Osteoblast (primary cell): Measurements from ENCODE around the gene LGALS1. TPM values are rescaled to one million over a fixed set of nuclear protein-coding genes. Genes with fewer than 3 reads are reported as not detected.
A peak's percentile ranks its signal among the peaks of the same experiment; 100 is the strongest.

Experiments used
- DNase-seq: peaks from one replicate; pipeline ENCODE4 v3.0.0; 2011; ENCODE audit warnings: low spot score, mixed read lengths; ENCODE audit not compliant: insufficient read length; ENCODE audit errors: missing footprints
- H2AFZ ChIP-seq: 2 replicates; pipeline ENCODE4 v1.6.0; 2011; ENCODE audit warnings: mild to moderate bottlenecking, low read length
- H3K27ac ChIP-seq: 2 replicates; pipeline ENCODE4 v1.5.1; 2011; ENCODE audit warnings: mild to moderate bottlenecking, low read depth, low read length, moderate library complexity
- H3K27me3 ChIP-seq: 2 replicates; pipeline ENCODE4 v1.6.0; 2012; ENCODE audit warnings: mild to moderate bottlenecking, control low read depth, inconsistent platforms, low read length, moderate library complexity; ENCODE audit not compliant: insufficient read depth
- H3K36me3 ChIP-seq: 2 replicates; pipeline ENCODE4 v1.5.1; 2011; ENCODE audit warnings: mild to moderate bottlenecking, low read length, control low read depth, moderate library complexity; ENCODE audit not compliant: insufficient read depth
- H3K4me1 ChIP-seq: 2 replicates; pipeline ENCODE4 v1.5.1; 2011; ENCODE audit warnings: mild to moderate bottlenecking, low read length, control low read depth, moderate library complexity; ENCODE audit not compliant: insufficient read depth
- H3K4me2 ChIP-seq: 2 replicates; pipeline ENCODE4 v1.6.0; 2011; ENCODE audit warnings: mild to moderate bottlenecking, low read length; ENCODE audit not compliant: insufficient read depth
- H3K4me3 ChIP-seq: fragments of 200-600 bp; sonication (generic); 3 replicates; pipeline ENCODE4 v1.5.1; 2012; ENCODE audit warnings: mild to moderate bottlenecking, low read length, inconsistent platforms; ENCODE audit not compliant: insufficient read depth
- H3K79me2 ChIP-seq: 2 replicates; pipeline ENCODE4 v1.6.0; 2012; ENCODE audit warnings: mild to moderate bottlenecking, low read length, control low read depth, inconsistent platforms; ENCODE audit not compliant: insufficient read depth
- H3K9me3 ChIP-seq: 2 replicates; pipeline ENCODE4 v1.5.1; 2011; ENCODE audit warnings: low read depth, low read length, control low read depth
- H4K20me1 ChIP-seq: 2 replicates; pipeline ENCODE4 v1.6.0; 2012; ENCODE audit warnings: mild to moderate bottlenecking, low read length, control low read depth; ENCODE audit not compliant: insufficient read depth
- CTCF ChIP-seq: IDR thresholded peaks from 2 replicates; pipeline ENCODE4 v1.5.1; 2011; ENCODE audit warnings: mild to moderate bottlenecking, low read depth, low read length, moderate library complexity; ENCODE audit errors: extremely low read depth
- total RNA-seq: library from RNA; depleted of rRNA; stranded (reverse); fragments of >200 nt; gene quantifications from 2 replicates; pipeline ENCODE4 v1.2.3, GENCODE V29; 2012

The LGALS1 gene
- total RNA-seq, 1 donor = 3,004 TPM

GRCh38 chr22:37633089-37633624 lies 42.3 kb upstream of the LGALS1 start:
- H3K4me1 ChIP-seq = peaks cover 24% of the 10 kb centered on the region
- peak overlapping the region; percentile 61 for H3K4me2 ChIP-seq
- H3K4me3 ChIP-seq = no peak overlapping the region
- peaks cover 15% of the 10 kb centered on the region for H3K36me3 ChIP-seq
- H2AFZ ChIP-seq = no peak overlapping the region
- no peaks in the 10 kb centered on the region for H3K9me3 ChIP-seq
- no peaks in the 10 kb centered on the region for H3K27me3 ChIP-seq
- no peaks in the 10 kb centered on the region for H4K20me1 ChIP-seq
- peak overlapping the region; percentile 74 for H3K27ac ChIP-seq
- H3K79me2 ChIP-seq = no peaks in the 10 kb centered on the region
- TF ChIP-seq CTCF = no peak
- no peak for DNase-seq

DNA sequence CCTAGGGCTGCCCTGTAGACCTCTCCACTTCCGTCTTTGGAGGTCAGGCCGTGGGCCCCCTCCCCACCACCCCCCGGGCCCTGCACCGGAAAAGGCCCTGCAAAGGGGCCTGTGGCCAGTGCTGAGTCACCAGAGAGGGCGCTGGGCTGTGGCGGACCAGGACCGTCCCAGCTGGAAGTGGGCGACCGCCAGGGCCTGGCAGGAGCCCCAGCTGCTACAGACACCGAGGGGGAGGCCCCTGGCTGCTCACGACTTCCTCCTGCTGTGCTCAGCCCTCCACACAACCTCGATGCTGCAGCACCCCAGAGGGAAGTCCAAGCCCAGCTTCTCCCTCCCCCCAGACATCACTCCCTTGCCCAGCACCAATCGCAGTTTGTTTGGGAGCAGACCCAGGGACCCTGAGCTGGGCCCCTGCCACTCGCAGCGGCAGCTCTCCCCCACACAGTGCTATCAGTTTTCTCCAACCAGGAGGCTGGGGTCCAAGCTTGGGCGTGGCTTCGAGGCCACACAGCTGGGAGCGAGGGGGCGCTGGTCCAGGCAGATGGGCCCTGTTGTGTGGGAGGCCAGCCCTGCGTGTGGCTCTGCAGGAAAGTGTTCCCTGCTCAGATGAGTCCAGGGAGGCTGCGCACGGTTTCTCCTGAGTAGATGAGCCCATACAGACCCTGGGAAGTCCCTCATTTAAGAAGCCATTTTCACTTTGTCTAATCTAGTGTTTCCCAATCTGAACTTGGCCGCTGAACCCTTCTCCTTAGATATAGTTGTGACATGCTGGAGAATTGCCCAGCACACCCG lies 41.6 kb upstream of the LGALS1 start:
- Histone ChIP-seq H4K20me1 (no peaks in the 10 kb centered on the region), H2AFZ (peak overlapping the region; percentile 72), H3K27ac (peak overlapping the region; percentile 74), H3K36me3 (peaks cover 10% of the 10 kb centered on the region), H3K79me2 (no peaks in the 10 kb centered on the region), H3K27me3 (no peaks in the 10 kb centered on the region), H3K9me3 (no peaks in the 10 kb centered on the region), H3K4me2 (peak overlapping the region; percentile 61), H3K4me3 (peak overlapping the region; percentile 54), H3K4me1 (peaks cover 24% of the 10 kb centered on the region)
- peak; percentile 15 for TF ChIP-seq CTCF
- peak; percentile 99 for DNase-seq

DNA sequence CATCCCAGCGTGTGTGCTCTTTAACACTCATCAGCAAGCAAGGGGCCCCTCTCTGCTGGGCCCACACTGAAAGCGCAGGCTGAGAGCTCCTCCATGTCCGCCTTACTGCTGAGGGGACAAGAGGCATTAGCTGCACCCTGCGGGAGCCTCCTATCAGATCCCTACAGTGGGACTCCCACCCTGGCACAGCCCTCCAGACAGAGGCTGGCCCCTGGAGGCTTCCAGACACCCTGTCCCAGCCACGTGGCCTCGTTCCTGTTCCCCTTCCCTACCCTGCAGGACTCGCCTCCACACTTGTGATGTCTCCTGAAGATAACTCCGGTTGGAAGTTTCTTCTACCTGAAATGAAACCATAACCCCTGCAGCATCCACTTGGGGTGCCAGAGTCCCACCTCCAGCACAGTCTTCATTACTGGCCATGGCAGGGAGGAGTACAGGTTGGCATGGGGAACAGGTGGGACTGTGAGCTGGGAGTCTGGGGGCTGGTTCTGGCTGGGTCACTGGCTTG lies 41.0 kb upstream of the LGALS1 start:
- Histone ChIP-seq H3K9me3 (no peaks in the 10 kb centered on the region), H3K4me3 (peak overlapping the region; percentile 54), H4K20me1 (no peaks in the 10 kb centered on the region), H3K4me2 (peak overlapping the region; percentile 61), H3K4me1 (peaks cover 24% of the 10 kb centered on the region), H2AFZ (peak overlapping the region; percentile 72), H3K27me3 (no peaks in the 10 kb centered on the region), H3K36me3 (peaks cover 10% of the 10 kb centered on the region), H3K27ac (peak overlapping the region; percentile 74), H3K79me2 (no peaks in the 10 kb centered on the region)
- TF ChIP-seq CTCF = peak; percentile 21
- DNase-seq = peak; percentile 85

- Histone ChIP-seq H3K27me3 (no peaks in the 10 kb centered on the region), H3K4me3 (no peak overlapping the region), H4K20me1 (no peaks in the 10 kb centered on the region), H3K36me3 (peaks cover 10% of the 10 kb centered on the region), H3K9me3 (no peaks in the 10 kb centered on the region), H3K79me2 (peaks cover 3% of the 10 kb centered on the region), H2AFZ (no peak overlapping the region), H3K27ac (no peak overlapping the region), H3K4me2 (no peak overlapping the region), H3K4me1 (peaks cover 24% of the 10 kb centered on the region)
- DNase-seq = peak; percentile 81
- no peak for TF ChIP-seq CTCF
Measured at GRCh38 chr22:37635157-37635556, 40.3 kb upstream of the LGALS1 start.
